ENCODE measurements around the gene EDAR.

Gene EDAR

DNA sequence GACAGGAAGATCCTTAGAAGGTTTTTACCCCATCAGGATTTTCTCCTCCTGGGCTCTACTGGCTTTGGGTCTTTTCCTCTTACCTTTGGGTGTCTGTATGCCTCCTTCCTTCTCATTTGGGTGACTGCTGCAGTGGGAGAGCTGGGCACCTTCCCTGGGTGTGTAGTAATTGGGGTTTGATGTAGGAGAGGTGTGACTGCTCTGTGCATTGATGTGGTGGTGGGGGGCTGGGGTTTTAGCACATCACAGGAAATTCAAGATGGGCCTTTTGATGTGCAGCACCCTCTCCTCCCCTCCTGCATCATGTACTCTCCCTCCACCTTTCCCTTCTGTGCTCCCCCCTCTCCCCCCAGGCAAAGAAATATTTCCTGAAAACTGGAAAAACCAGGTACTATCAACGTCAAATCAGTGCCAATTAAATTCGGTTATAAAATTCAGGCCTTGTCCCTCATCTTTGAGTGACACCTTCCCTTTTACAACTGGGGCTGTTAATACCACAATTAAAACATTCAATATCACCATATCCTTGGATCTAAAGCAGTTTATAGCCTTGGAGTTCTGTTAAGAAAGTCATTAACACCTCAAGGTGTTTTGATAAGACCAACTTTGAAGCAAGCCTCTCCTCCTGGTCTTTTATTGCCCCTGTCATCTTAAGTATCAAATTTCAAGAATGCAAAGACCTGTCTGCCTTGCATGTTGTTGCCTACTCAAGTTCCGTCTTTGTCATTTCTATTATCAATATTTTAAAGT, 23.3 kb downstream of the EDAR start:
- no peak for DNase-seq

DNA sequence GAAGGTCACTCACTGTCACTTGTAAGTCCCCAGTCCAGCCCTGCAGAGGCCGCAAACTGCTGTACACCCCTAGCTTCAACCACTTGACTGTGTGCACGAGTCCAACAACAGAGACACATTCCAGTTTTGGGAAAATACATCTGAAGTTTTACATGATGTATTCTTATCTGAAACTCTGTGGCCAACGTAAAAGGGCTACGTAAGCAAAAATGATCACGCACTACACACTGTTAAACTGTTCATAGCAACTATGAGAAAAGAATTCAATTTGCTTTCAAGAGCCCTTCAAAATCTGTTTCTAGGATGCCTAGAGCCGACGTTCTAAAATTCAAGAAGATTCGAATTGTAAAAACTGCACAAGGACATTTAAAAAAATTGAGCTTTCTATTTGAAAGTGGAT, 26.0 kb downstream of the EDAR start:
- no peak for DNase-seq

DNA sequence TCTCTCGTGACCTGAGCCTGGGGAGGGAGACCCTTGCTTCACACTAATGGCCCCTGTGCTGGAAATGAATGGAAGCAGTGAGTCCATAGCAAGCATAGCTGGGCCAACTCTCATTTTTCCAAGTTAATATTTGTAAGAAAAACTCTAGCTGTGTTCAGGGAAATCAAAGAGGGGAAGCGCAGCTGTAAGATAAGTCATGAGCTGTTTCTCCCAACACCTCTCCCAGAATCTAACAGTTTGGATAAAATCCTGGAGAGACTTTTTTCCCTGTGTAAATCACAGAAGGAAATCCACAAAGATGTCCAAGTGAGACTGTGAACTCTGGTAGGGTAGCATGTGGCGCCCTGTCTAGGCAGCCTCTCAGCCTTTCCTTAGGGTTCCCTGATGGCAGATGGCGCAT, 27.2 kb downstream of the EDAR start:
- DNase-seq = no peak

GRCh38 chr2:108960006-108960405, 29.0 kb downstream of the EDAR start:
- no peak for DNase-seq

GRCh38 chr2:108959401-108959800, 29.6 kb downstream of the EDAR start:
- no peak for DNase-seq

- no peak for DNase-seq
Observed at GRCh38 chr2:108958632-108959341, 30.2 kb downstream of the EDAR start.

DNA sequence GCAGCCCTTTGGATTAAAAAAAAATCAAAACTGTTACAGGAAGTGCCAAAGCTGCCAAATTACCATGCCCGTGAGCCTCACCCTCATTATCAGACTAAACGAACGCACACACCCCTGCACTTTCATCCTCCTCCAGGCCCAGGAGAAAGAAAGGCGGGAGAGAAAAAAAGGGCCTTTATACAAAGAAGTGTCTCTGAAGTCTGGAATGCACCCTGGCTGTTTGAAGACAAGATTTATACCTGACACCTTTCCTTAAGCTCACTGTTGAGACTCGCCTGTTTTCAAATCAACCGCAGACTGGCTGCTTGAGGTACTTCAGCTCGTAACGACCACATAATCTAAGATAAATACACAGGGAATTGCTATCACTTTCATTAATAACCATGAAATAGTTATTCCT, 31.0 kb downstream of the EDAR start:
- no peak for DNase-seq

DNA sequence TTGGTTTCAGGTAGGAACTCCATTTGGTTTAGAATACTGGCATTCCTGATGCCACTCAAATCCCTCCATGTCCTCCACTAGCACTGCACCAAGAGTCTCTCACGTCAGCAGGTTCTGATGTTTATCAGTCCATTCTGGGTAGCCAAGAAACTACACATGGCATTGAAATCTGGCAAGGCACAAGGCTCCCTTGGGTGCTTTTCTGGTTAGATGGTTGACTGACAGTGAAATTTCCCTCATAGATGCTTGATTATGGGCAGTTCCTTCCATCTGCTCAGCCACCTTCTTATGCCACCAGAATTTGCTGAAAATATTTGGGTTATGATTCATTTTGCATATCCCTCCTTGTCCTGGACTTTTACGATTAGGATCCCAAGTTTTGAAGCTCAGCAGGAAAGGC, 32.6 kb downstream of the EDAR start:
- DNase-seq = no peak

- no peak for DNase-seq
Observed at GRCh38 chr2:108950369-108951135, 38.5 kb downstream of the EDAR start.

DNA sequence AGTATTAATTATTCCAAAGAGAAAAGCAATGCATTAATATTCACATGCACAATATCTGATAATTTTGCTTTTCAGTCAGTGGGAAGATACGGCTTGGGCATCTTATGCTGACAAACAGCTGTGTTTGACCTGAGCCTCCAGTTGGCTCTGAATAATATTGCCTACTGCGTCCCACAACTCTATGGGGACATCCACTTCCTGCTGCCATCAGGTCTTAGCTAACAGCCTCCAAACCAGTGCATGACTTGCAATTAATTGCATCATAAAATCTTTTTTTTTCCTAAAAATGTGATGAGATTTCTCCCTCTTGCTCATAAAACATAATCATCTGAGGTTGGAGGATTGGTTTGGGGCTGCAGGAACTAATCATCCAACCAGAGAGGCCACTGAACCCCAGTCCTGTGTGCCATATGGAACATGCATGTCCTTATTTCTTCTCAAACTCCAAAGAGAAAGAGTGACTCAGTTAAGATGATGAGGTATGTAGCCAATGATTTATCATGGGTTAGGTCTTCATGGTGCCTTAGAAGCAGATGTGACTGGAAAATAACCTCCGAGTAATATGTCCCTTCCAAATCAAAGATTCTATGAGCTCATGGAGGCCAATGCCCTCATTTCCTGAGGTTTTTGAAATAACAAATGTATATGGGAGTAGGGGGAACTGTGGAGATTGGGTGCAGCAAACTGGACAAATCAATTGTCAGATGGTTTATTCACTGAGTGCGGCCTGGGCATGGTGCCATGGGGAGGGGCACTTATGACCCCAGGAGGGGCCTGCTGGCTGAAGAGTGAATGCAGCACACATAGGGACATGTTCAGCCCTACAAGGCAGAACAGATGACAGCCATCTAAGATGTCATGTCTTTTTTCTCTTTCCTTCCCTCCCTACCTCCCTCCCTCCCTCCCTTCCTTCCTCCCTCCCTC, 39.4 kb downstream of the EDAR start:
- DNase-seq = no peak

DNA sequence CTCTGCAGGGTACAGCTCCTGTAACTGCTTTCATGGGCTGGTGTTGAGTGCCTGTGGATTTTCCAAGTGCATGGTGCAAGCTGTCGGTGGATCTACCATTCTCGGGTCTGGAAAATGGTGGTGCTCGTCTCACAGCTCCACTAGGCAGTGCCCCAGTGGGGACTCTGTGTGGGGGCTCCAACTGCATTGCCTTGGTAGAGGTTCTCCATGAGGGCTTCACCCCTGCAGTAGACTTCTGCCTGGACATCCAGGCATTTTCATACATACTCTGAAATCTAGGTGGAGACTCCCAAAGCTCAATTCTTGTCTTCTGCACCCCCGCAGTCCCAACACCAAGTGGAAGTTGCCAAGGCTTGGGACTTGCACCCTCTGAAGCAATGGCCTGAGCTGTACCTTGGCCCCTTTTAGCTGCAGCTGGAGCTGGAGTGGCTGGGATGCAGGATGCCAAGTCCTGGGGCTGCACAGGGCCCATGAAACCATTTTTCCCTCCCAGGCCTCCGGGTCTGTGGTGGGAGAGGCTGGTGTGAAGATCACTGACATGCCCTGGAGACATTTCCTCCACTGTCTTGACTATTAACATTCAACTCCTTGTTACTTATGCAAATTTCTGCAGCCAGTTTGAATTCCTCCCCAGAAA, 41.6 kb downstream of the EDAR start:
- DNase-seq = no peak

DNA sequence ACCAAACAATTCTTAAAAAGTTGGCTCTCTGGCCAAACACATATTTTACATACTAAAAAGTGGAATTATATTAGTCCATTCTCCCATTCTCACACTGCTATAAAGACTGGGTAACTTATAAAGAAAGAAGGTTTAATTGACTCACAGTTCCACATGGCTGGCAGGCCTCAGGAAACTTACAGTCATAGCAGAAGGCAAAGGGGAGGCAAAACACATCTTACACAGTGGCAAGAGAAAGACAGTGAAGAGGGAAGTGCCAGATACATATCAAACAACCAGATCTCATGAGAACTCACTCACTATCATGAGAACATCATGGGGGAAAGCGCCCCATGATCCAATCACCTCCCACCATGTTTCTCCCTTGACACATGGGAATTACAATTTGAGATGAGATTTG, 42.6 kb downstream of the EDAR start:
- DNase-seq = no peak

DNA sequence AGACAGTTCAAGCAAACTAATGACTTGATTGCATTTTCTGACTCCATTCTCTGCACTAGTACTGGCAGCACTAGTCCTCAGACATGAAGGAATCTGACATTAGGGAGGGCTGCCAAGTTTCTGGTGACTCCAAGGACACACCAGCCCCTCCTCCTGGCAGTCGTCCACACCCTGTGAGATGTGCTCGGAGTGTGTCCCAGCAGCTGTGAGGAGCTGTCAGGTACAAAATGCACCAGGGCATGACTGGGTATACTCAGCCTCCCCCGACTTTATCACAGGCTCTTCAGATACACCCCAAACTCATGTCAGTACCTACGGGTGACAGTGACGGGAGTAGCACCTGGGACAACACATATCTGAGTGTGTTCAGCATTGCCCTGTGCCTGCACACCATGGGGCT, 43.1 kb downstream of the EDAR start:
- DNase-seq = no peak

DNA sequence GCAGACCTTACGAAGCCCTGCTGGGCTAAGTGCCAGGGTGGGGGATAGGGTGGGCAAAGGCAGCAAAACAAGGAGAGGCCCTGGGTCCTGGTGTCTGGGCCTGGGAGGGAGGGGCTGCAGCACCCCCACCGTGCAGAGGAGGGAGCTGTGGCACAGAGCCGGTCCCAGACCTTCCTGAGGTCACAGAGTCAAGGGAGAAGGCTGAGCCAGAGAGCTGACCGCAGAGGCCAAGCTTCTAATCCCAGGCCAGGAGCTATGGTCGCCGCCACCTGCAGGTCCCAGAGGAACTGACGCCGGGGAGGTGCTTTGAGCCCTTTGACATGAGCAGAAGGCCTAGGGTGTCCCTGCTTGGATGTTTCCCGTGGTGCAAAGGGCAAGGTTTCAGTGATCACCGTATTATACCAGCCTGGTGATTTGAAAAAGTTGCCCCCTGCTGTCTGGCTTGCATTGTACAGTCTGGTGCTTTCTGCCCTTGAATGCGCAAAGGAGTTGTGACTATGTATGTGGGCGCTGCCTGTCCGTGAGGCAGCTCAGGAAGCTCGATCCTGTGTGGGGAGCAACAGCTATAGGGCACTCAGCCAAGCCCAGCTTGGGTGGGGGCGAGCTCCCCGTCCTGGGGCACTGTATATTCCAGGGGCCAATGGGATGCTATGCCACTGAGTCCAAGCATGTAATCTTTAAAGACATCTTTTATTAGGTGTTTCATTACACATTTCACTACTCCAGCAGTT, 44.3 kb downstream of the EDAR start:
- DNase-seq = no peak

DNA sequence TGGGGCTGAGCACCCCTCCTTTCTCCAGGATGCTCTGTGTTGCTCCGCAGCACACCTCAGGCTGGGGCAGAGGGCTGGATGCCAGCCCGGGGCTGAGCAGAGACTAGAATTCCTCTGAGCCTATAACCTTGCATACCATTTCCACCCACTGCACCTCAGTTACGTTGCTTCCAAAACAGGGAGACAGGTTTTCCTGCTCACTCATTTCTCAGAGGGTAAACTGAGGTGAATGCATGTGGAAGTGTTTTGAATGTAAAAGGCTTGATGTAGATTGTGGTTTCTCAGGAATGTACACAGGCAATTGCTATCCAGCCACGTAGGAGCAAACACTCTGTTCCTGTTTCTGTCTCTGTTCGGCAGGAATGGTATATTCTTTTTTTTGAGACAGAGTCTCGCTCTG, 45.3 kb downstream of the EDAR start:
- no peak for DNase-seq

- no peak for DNase-seq
Observed at GRCh38 chr2:108942888-108943287, 46.1 kb downstream of the EDAR start.

DNA sequence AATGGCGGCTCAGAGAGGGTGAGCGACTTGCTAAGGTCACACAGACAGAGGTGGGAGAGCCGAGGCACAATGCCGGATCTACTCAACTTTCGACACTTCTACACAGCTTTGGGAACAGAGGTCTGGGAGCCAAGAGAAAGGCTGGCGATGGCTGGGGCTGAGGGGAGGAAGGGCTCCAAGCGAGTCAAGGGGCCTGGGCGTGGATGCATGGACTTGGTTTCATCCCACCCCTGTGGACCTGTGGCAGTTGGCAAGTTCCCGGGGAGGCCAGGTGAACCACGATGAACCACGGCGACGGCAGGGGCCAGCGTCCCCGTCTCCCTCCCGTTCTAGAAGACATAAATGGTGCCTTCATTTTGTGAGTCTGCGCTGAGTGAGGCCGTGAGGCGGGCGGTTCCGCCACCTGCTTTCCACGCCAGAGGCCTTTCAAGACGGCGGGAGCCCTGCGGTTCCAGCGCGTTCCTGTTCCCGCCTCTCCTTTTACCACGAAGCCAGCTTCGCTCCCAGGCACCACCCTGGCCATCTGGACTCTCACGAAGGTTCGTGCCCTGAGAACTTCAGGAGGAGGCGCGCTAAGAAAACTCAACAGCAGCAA, 46.7 kb downstream of the EDAR start:
- no peak for DNase-seq

DNA sequence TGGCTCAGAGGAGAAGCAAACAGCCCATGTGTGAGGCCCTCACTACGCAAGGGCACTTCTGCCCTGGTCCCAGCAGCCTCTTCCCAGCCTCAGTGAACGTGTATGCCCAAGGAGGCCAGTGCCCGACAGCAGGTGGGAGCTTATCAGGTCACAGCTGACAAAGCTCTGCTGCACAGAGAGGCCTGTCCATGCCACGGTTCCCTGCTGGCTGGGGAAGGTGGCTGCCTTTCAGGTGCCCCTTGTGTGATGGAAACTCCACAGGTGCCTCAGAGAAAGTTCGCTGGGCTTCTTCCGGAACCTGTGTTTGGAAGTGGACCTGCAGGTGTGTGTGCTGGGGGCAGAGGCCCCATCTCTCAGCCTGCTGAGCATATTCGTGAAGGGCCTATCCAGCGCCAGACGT, 47.3 kb downstream of the EDAR start:
- DNase-seq = no peak

DNA sequence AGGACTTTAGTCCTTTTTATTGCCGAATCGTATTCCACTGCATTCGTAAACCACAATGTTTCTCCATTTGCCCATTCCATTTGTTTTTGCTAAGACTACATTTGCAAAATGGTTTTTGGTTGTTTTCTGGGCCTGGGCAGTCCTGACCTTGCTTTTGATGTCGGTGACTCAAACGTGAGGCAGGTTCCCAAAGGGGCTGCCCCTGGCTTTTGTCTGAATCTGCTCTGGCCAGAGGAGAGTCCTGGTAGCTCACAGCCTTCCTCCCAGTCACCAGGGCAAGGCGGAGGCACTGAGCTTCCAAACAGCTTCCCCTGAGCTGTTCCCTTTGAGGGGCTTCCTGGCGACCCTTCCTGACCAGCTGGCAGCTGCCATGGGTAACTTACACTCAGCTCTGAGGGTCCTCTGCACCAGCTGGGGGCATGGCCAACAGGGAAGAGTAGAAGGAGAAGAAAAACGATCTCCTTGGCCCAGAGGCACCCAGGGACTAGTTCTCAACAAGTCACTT, 47.8 kb downstream of the EDAR start:
- DNase-seq = no peak

DNA sequence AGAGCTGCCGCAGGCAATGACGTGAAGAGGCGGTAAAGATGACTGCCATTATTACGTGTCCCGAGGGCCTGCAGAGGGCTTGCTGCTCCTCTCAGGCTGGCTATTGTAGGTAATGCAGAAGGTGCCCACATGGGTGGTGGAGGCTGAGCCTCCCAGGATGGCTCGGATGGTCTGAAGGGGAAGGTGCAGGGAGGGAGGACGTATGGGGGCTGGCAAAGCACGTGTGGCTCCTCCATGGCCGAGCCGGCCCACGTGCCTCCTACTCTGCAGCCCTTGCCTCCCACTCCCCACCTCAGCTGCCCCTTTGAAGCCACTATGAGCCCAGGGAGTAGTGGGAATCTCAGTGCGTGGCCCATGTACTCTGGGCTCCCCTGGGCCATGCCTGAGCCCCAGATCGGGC, 48.9 kb downstream of the EDAR start:
- no peak for DNase-seq
